Aorta (tissue), 4 donors: ENCODE measurements around the gene SMPD4. TPM values are rescaled to one million over a fixed set of nuclear protein-coding genes. Genes with fewer than 3 reads are reported as not detected.

Source experiments
- polyA plus RNA-seq, 2 donors: library from polyadenylated mRNA; stranded (reverse); fragments of 200-250 nt; gene quantifications; one replicate each; pipeline ENCODE4 v1.2.3, GENCODE V29; 2013
- total RNA-seq, 2 donors: library from RNA; stranded (reverse); fragmentation: NEBNext Ultra II Directional; extraction: Animal tissue kit (Norgen Biotek cat#: 25700); gene quantifications; one replicate each; pipeline ENCODE4 v1.2.1, GENCODE V29; 2021
- donor health status: healthy with polysubstance abuse.
- donor health status: Bipolar disorder and iron deficiency.
- donor health status: DM: no; HTN: no; CAD: no.
- donor health status: DM: yes; HTN: yes; CAD: no.

SMPD4 gene
- total and polyA plus RNA-seq, 4 donors, result 14.4 to 60.7 (median 34.9) TPM

Other genes starting within 250 kb of the SMPD4 start
- under 1 TPM in 1 of 2 donors, not detected in 1; 0.36 TPM for gene RAB6C, start 201.9 kb downstream of the SMPD4 start, total RNA-seq
- not detected for gene RAB6C, start 201.9 kb downstream of the SMPD4 start, polyA plus RNA-seq
- gene POTEF, start 52.4 kb downstream of the SMPD4 start, total RNA-seq, result under 1 TPM in 1 of 2 donors, not detected in 1; 0.24 TPM
- not detected for gene POTEF, start 52.4 kb downstream of the SMPD4 start, polyA plus RNA-seq
- gene CCDC74B, start 36.5 kb downstream of the SMPD4 start, total RNA-seq, result 1 to 10 TPM; 1.3 to 2.6 TPM
- 1 to 10 TPM in 1 of 2 donors, under 1 TPM in 1; 0.38 to 5.6 TPM for gene CCDC74B, start 36.5 kb downstream of the SMPD4 start, polyA plus RNA-seq
- gene MZT2B, start 660 bp upstream of the SMPD4 start, total RNA-seq, result 100 to 1,000 TPM; 172 to 190 TPM
- 100 to 1,000 TPM; 188 to 234 TPM for gene MZT2B, start 660 bp upstream of the SMPD4 start, polyA plus RNA-seq
- not detected for gene TUBA3E, start 16.8 kb upstream of the SMPD4 start, total RNA-seq
- 1 to 10 TPM in 1 of 2 donors, not detected in 1; 1.3 TPM for gene TUBA3E, start 16.8 kb upstream of the SMPD4 start, polyA plus RNA-seq
- 10 to 100 TPM; 44.3 to 47.0 TPM for gene IMP4, start 161.3 kb upstream of the SMPD4 start, total RNA-seq
- gene IMP4, start 161.3 kb upstream of the SMPD4 start, polyA plus RNA-seq, result 10 to 100 TPM; 42.4 to 77.2 TPM
- gene PTPN18, start 174.5 kb upstream of the SMPD4 start, total RNA-seq, result 10 to 100 TPM; 37.3 to 71.0 TPM
- 10 to 100 TPM; 41.8 to 44.2 TPM for gene PTPN18, start 174.5 kb upstream of the SMPD4 start, polyA plus RNA-seq